ENCODE measurements around the gene PFKL. TPM values are rescaled to one million over a fixed set of nuclear protein-coding genes. Genes with fewer than 3 reads are reported as not detected.

PFKL gene
- total and polyA plus RNA-seq, 2 donors (not counting 1 experiment from before 2014, with no cell fraction given), result 267 to 318 TPM

- POLR2A ChIA-PET, result no interaction called here
- no peaks in the 10 kb centered on the region for H3K27me3 ChIP-seq (replicated peaks in 1 of 4; ENCODE audit: control extremely low read depth in 1 of 4, control insufficient read depth in 3 of 4, insufficient read depth in 4 of 4, low read length in 3 of 4)
- no peak overlapping the region for H3K9ac ChIP-seq (ENCODE audit: low read length)
- H3K36me3 ChIP-seq (replicated peaks in 1 of 2; ENCODE audit: control extremely low read depth in 1 of 2, control insufficient read depth in 1 of 2, extremely low read depth in 1 of 2, insufficient read depth in 2 of 2, low read length in 1 of 2), result peaks cover 0 to 3% of the 10 kb centered on the region in 2 experiments
- no peak overlapping the region for H3K4me3 Mint-ChIP-seq
- peaks cover under 1% of the 10 kb centered on the region in 2 donors for H3K4me1 ChIP-seq (ENCODE audit: control insufficient read depth in 2 of 2, insufficient read depth in 2 of 2, low read length in 2 of 2)
- H3K27me3 Mint-ChIP-seq, result no peaks in the 10 kb centered on the region
- H3K9me3 Mint-ChIP-seq (ENCODE audit: insufficient read depth), result peaks cover 5% of the 10 kb centered on the region
- TF ChIP-seq CTCF (IDR thresholded peaks at IDR 0.05), result no peak
- TF ChIP-seq EZH2 (IDR thresholded peaks at IDR 0.05; ENCODE audit: borderline replicate concordance, insufficient read depth, low read depth, low read length, poor library complexity, severe bottlenecking), result no peak
- no peaks in the 10 kb centered on the region for H4K20me1 ChIP-seq (ENCODE audit: control insufficient read depth, insufficient read depth, low read length, poor library complexity, severe bottlenecking)
- H3K4me3 ChIP-seq (ENCODE audit: control extremely low read depth in 1 of 5, extremely low read depth in 1 of 5, insufficient read depth in 1 of 5, low read depth in 2 of 5, low read length in 4 of 5), result no peak overlapping the region
- H3K27ac Mint-ChIP-seq, result no peak overlapping the region
- H3K9me3 ChIP-seq (ENCODE audit: control extremely low read depth in 1 of 3, control insufficient read depth in 2 of 3, insufficient read depth in 1 of 3, low read length in 2 of 3), result peaks cover 0 to 14% (median 0%) of the 10 kb centered on the region in 3 donors
- H2AFZ ChIP-seq (ENCODE audit: insufficient read depth, low read depth, low read length, poor library complexity, severe bottlenecking), result no peak overlapping the region
- peaks cover 2% of the 10 kb centered on the region for H3K4me1 Mint-ChIP-seq
- 91% methylated on average over 10 of the region's 18 CpGs for WGBS (ENCODE audit: insufficient coverage)
- ATAC-seq (ENCODE audit: low read depth) (no peak), DNase-seq (no peak)
- CTCF ChIA-PET, result no interaction called here
- peaks cover 13% of the 10 kb centered on the region for H3K79me2 ChIP-seq (ENCODE audit: control insufficient read depth, insufficient read depth, low read length)
- H3K27ac ChIP-seq (ENCODE audit: low read length in 2 of 2), result no peak overlapping the region
- H3K4me2 ChIP-seq (replicated peaks; ENCODE audit: low read depth, low read length, poor library complexity, severe bottlenecking), result no peak overlapping the region
- intact Hi-C loops (cut with micrococcal nuclease), result no loop called here
These were observed 65.6 kb downstream of the PFKL start for GRCh38 chr21:44365251-44365966.

- TF ChIP-seq CTCF (IDR thresholded peaks at IDR 0.05), result no peak
- TF ChIP-seq EZH2 (IDR thresholded peaks at IDR 0.05; ENCODE audit: borderline replicate concordance, insufficient read depth, low read depth, low read length, poor library complexity, severe bottlenecking), result no peak
- ATAC-seq (ENCODE audit: low read depth), result no peak
These were observed 66.2 kb downstream of the PFKL start for GRCh38 chr21:44365967-44366585.

More at GRCh38 chr21:44365967-44366585, 66.2 kb downstream of the PFKL start:
- no peak overlapping the region for H3K4me3 Mint-ChIP-seq
- no peaks in the 10 kb centered on the region for H3K4me1 Mint-ChIP-seq
- H2AFZ ChIP-seq (ENCODE audit: insufficient read depth, low read depth, low read length, poor library complexity, severe bottlenecking), result no peak overlapping the region
- H3K9me3 ChIP-seq (ENCODE audit: control extremely low read depth in 1 of 3, control insufficient read depth in 2 of 3, insufficient read depth in 1 of 3, low read length in 2 of 3), result peaks cover 0 to 20% (median 0%) of the 10 kb centered on the region in 3 donors
- intact Hi-C loops (cut with micrococcal nuclease), result no loop called here
- H3K27me3 ChIP-seq (replicated peaks in 1 of 4; ENCODE audit: control extremely low read depth in 1 of 4, control insufficient read depth in 3 of 4, insufficient read depth in 4 of 4, low read length in 3 of 4), result no peaks in the 10 kb centered on the region
- ChIA-PET POLR2A (no interaction called here), CTCF (no interaction called here)
- H3K36me3 ChIP-seq (replicated peaks in 1 of 2; ENCODE audit: control extremely low read depth in 1 of 2, control insufficient read depth in 1 of 2, extremely low read depth in 1 of 2, insufficient read depth in 2 of 2, low read length in 1 of 2), result peaks cover 0 to 3% of the 10 kb centered on the region in 2 experiments
- no peak overlapping the region for H3K4me3 ChIP-seq (ENCODE audit: control extremely low read depth in 1 of 5, extremely low read depth in 1 of 5, insufficient read depth in 1 of 5, low read depth in 2 of 5, low read length in 4 of 5)
- no peak overlapping the region for H3K9ac ChIP-seq (ENCODE audit: low read length)
- H3K79me2 ChIP-seq (ENCODE audit: control insufficient read depth, insufficient read depth, low read length), result peaks cover 13% of the 10 kb centered on the region
- no peaks in the 10 kb centered on the region for H3K27me3 Mint-ChIP-seq
- H3K4me2 ChIP-seq (replicated peaks; ENCODE audit: low read depth, low read length, poor library complexity, severe bottlenecking), result no peak overlapping the region
- no peaks in the 10 kb centered on the region for H4K20me1 ChIP-seq (ENCODE audit: control insufficient read depth, insufficient read depth, low read length, poor library complexity, severe bottlenecking)
- WGBS (ENCODE audit: insufficient coverage), result 97% methylated on average over 22 of the region's 22 CpGs
- peaks cover 5% of the 10 kb centered on the region for H3K9me3 Mint-ChIP-seq (ENCODE audit: insufficient read depth)
- no peak overlapping the region for H3K27ac ChIP-seq (ENCODE audit: low read length in 2 of 2)
- DNase-seq, result no peak
- H3K4me1 ChIP-seq (ENCODE audit: control insufficient read depth in 2 of 2, insufficient read depth in 2 of 2, low read length in 2 of 2), result no peaks in the 10 kb centered on the region
- H3K27ac Mint-ChIP-seq, result no peak overlapping the region
